Small intestine (tissue), 7 donors: ENCODE results near the gene NUDT1. TPM values are rescaled to one million over a fixed set of nuclear protein-coding genes. Genes with fewer than 3 reads are reported as not detected.
A peak's percentile ranks its signal among the peaks of the same experiment; 100 is the strongest.
"Not testable (repeated sequence)": the region's sequence is repeated elsewhere in the genome, so short reads cannot be mapped to it uniquely, and the experiment has no call there.

Experiments used
- DNase-seq, 2 donors: peaks; one replicate each; pipeline versions ENCODE4 v3.0.0 to v3.0.0-alpha.2; 2013
- FAIRE-seq: peaks from 2 replicates; lab custom pipeline; 2012; peaks lifted over from hg19 to GRCh38; lab: Jason Lieb, UNC
- H3K27ac ChIP-seq, 3 donors: one replicate each; pipeline ENCODE4 v1.5.1; 2013; ENCODE audit warnings: low read length in 2 of 3, mild to moderate bottlenecking in 2 of 3, control low read depth in 1 of 3, inconsistent platforms in 1 of 3, low read depth in 1 of 3, moderate library complexity in 1 of 3
- H3K27me3 ChIP-seq, 3 donors: one replicate each; pipeline ENCODE4 v1.6.1; 2013; ENCODE audit warnings: low read length in 3 of 3, inconsistent platforms in 1 of 3; ENCODE audit not compliant: control insufficient read depth in 3 of 3, insufficient read depth in 3 of 3
- H3K36me3 ChIP-seq, 3 donors: one replicate each; pipeline ENCODE4 v1.6.1; 2013; ENCODE audit warnings: low read length in 3 of 3, inconsistent platforms in 1 of 3, low read depth in 1 of 3, mild to moderate bottlenecking in 1 of 3, moderate library complexity in 1 of 3; ENCODE audit not compliant: control insufficient read depth in 3 of 3, insufficient read depth in 2 of 3
- H3K4me1 ChIP-seq, 3 donors: one replicate each; pipeline ENCODE4 v1.6.1; 2013; ENCODE audit warnings: low read length in 2 of 3, inconsistent platforms in 1 of 3, low read depth in 1 of 3, mild to moderate bottlenecking in 1 of 3, moderate library complexity in 1 of 3; ENCODE audit not compliant: control insufficient read depth in 3 of 3, insufficient read depth in 2 of 3
- H3K4me3 ChIP-seq, 3 donors: one replicate each; pipeline ENCODE4 v1.5.1; 2013; ENCODE audit warnings: low read length in 3 of 3, control low read depth in 1 of 3, inconsistent platforms in 1 of 3, low read depth in 1 of 3, mild to moderate bottlenecking in 1 of 3, moderate library complexity in 1 of 3
- H3K9me3 ChIP-seq, 2 donors: one replicate each; pipeline ENCODE4 v1.6.1; 2013; ENCODE audit warnings: low read depth in 1 of 2, low read length in 1 of 2; ENCODE audit not compliant: control insufficient read depth in 2 of 2, insufficient read depth in 1 of 2
- WGBS, 3 donors: extraction: QIAGEN DNeasy Blood & Tissue Kit; methylation state at CpG; one replicate each; pipeline ENCODE4 v1.1.7; 2013; 5-methylcytosine and 5-hydroxymethylcytosine counted together
- polyA plus RNA-seq, 4 donors: library from polyadenylated mRNA; stranded (reverse) in 3 of 4; unstranded in 1 of 4; fragments of 200-250 nt in 3 of 4; fragments of 120-200 nt in 1 of 4; gene quantifications; one replicate each; pipeline versions ENCODE4 v1.2.1 to v1.2.3, GENCODE V29; 2013
- donor health status: healthy with polysubstance abuse.
- donor health status: control.
- donor health status: control.
- donor health status: Bipolar disorder and iron deficiency.
- donor health status: healthy.

The NUDT1 gene
- polyA plus RNA-seq, 4 donors: 22.1 to 39.6 (median 22.4) TPM

DNA sequence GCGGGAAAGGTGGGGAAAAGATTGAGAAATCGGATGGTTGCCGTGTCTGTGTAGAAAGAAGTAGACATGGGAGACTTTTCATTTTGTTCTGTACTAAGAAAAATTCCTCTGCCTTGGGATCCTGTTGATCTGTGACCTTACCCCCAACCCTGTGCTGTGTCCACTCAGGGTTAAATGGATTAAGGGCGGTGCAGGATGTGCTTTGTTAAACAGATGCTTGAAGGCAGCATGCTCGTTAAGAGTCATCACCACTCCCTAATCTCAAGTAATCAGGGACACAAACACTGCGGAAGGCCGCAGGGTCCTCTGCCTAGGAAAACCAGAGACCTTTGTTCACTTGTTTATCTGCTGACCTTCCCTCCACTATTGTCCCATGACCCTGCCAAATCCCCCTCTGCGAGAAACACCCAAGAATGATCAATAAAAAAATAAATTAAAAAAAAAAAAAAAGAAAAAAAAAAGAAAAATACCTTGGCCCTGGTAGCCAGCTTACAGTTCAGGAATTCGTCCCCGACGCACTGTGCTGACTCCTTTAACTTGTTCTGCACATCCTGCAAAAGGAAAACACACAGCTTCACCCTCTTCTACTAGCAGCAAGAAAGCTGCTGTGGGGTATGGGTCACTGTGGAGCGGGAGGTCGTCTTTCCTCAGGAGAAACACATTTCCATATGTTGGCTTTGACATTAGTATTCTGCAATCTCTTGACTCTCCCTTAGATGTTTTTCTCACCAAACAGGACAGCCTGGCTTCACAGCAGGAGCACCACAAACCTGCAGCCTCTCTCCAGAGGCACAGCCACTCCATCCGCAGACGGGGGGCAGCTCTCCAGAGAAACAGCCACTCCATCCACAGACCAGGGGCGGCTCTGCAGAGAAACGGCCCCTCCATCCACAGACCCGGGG, 27.3 kb downstream of the NUDT1 start:
- 66 to 85% (median 79%) methylated on average over 11 to 12 of the region's 18 CpGs for WGBS, 3 donors
- peak in 1 of 2 donors; percentile 45 for DNase-seq
- H3K27me3 ChIP-seq, FAIRE-seq, H3K9me3 ChIP-seq, H3K4me3 ChIP-seq: not testable (repeated sequence)
- peaks cover 0 to 67% (median 0%) of the 10 kb centered on the region in 3 donors for H3K36me3 ChIP-seq
- H3K4me1 ChIP-seq: peaks cover 0 to 17% (median 0%) of the 10 kb centered on the region in 3 donors
- H3K27ac ChIP-seq: peak overlapping the region in 1 of 3 donors; percentile 8

GRCh38 chr7:2269991-2270460, 28.0 kb downstream of the NUDT1 start:
- Histone ChIP-seq H3K36me3 (peaks cover 0 to 71% (median 0%) of the 10 kb centered on the region in 3 donors), H3K4me3 (no peak overlapping the region), H3K9me3 (no peaks in the 10 kb centered on the region), H3K27ac (peak overlapping the region in 1 of 3 donors; percentile 8), H3K27me3 (no peaks in the 10 kb centered on the region), H3K4me1 (peaks cover 0 to 17% (median 0%) of the 10 kb centered on the region in 3 donors)
- 92 to 93% (median 93%) methylated on average over 10 of the region's 10 CpGs for WGBS, 3 donors
- no peak for FAIRE-seq
- no peak for DNase-seq

DNA sequence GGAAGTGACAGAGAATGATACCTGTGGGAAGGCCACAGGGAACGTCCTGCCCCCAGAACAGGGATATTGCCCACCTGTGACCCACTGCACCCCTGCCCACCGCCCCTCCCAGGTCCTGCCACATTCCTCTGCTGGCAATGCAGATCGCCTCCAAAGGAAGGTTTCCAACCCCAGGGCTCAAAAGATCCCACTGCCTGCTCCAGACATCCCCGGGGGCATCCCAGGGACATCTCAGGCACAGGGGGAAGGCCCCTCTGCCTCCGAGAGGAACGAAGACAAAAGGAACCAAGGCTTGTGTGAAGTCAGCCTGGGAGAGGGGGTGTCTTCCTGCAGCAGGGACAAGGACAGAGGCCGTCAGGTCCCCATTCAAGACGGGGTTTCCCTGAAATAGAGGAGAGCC, 28.5 kb downstream of the NUDT1 start:
- Histone ChIP-seq H3K36me3 (peaks cover 0 to 72% (median 0%) of the 10 kb centered on the region in 3 donors), H3K27me3 (no peaks in the 10 kb centered on the region), H3K27ac (no peak overlapping the region), H3K4me3 (no peak overlapping the region), H3K9me3 (no peaks in the 10 kb centered on the region), H3K4me1 (peaks cover 0 to 17% (median 0%) of the 10 kb centered on the region in 3 donors)
- 89 to 92% (median 89%) methylated on average over 7 to 8 of the region's 8 CpGs for WGBS, 3 donors
- DNase-seq (no peak), FAIRE-seq (no peak)

DNA sequence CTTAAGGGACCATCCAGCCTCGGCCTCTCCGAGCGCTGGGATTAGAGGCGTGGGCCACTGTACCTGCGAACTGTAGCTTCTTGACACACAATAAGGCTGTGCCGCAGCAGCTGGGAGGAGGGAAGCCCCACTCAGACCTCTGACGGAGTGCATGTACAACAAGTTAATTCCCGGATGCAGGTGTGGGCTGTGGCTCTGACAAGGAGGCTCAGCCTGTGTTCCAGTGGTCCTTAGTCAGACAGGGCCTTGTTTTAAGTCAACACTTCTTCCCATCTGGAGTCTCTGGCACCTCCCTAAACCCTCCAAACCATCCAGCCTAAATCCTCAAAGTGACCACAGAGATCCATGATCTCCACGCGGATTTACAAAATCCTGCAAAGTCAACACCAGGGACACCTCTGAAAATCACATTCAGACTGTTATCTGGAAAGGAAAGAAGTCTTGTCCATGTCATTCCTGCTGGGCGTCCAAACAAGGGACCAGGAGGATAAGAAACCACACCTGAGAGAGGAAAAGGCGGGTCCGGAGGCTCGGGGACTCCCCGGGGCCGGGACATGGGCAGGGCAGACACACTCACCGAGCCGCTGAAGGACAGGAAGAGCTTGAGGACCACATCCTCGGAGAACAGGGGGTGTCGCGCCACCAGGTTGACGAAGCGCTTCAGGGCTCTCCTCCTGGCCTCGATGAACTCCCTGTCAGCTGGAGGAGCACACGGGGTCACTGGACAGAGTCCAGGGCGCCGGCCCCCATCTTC, 29.4 kb downstream of the NUDT1 start:
- 82 to 85% (median 83%) methylated on average over 27 of the region's 27 CpGs for WGBS, 3 donors
- Histone ChIP-seq H3K36me3 (peaks cover 0 to 71% (median 0%) of the 10 kb centered on the region in 3 donors), H3K27ac (no peak overlapping the region), H3K4me3 (no peak overlapping the region), H3K4me1 (peaks cover 0 to 17% (median 0%) of the 10 kb centered on the region in 3 donors), H3K27me3 (no peaks in the 10 kb centered on the region), H3K9me3 (no peaks in the 10 kb centered on the region)
- DNase-seq (no peak), FAIRE-seq (no peak)

- H3K4me1 ChIP-seq: peaks cover 0 to 17% (median 0%) of the 10 kb centered on the region in 3 donors
- no peak for FAIRE-seq
- H3K27me3 ChIP-seq: no peaks in the 10 kb centered on the region
- peaks cover 0 to 71% (median 4%) of the 10 kb centered on the region in 3 donors for H3K36me3 ChIP-seq
- H3K4me3 ChIP-seq: no peak overlapping the region
- no peaks in the 10 kb centered on the region for H3K9me3 ChIP-seq
- no peak for DNase-seq
- no peak overlapping the region for H3K27ac ChIP-seq
- 85 to 91% (median 90%) methylated on average over 8 to 9 of the region's 9 CpGs for WGBS, 3 donors
These were observed 30.0 kb downstream of the NUDT1 start for GRCh38 chr7:2272031-2272430.

GRCh38 chr7:2273866-2274265, 31.8 kb downstream of the NUDT1 start:
- H3K4me3 ChIP-seq: no peak overlapping the region
- whole genome bisulfite sequencing, 3 donors: 97 to 98% (median 98%) methylated on average over 19 to 20 of the region's 20 CpGs
- peaks cover 0 to 17% (median 0%) of the 10 kb centered on the region in 3 donors for H3K4me1 ChIP-seq
- no peak for FAIRE-seq
- H3K27ac ChIP-seq: no peak overlapping the region
- H3K9me3 ChIP-seq: no peaks in the 10 kb centered on the region
- DNase-seq: no peak
- peaks cover 0 to 83% (median 4%) of the 10 kb centered on the region in 3 donors for H3K36me3 ChIP-seq
- H3K27me3 ChIP-seq: no peaks in the 10 kb centered on the region

DNA sequence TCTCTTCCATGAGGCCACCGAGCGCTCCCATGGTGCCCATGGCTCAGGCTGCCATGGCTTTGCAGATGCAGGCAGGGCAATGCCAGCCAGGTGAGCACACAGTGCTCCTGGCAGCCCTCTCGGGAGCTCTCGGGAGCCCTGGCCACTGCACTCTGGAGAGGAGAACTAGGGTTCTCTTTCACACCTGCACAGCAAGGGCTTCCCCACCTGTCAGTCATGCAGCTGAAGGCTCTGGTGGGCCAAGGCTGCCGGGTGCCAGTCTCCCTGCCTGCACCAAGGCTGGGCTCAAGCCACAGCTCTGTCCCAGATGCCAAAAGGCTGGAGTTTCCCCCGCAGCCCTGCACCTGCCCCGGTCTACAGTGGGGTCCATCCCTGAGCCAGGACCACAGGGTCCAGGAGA, 32.6 kb downstream of the NUDT1 start:
- peaks cover 0 to 84% (median 4%) of the 10 kb centered on the region in 3 donors for H3K36me3 ChIP-seq
- WGBS, 3 donors: 83 to 97% (median 90%) methylated on average over 7 of the region's 7 CpGs
- no peak for FAIRE-seq

DNA sequence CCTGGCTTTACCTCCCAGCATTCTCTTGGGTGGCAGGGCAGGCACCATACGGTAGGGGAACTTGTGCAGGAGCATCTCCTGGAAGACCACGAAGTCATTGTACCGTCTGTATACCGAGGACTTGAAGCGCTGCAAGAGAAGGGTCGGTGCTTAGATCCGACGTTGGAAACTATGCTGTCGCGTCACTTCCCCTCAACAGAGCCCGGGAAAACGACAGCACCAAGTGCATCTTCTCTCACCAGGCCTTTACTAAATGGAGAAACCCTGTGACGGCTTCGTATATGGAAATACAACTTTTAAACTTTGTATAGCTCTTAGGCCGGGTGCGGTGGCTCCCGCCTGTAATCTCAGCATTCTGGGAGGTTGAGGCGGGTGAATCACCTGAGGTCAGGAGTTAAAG, 33.1 kb downstream of the NUDT1 start:
- H3K4me1 ChIP-seq: peaks cover 0 to 20% (median 0%) of the 10 kb centered on the region in 3 donors
- WGBS, 3 donors: 91 to 92% (median 91%) methylated on average over 18 of the region's 18 CpGs
- FAIRE-seq (no peak), DNase-seq (no peak)
- no peak overlapping the region for H3K27ac ChIP-seq
- H3K4me3 ChIP-seq: no peak overlapping the region
- H3K9me3 ChIP-seq: no peaks in the 10 kb centered on the region
- peaks cover 0 to 79% (median 4%) of the 10 kb centered on the region in 3 donors for H3K36me3 ChIP-seq
- no peaks in the 10 kb centered on the region for H3K27me3 ChIP-seq

More for the DNA sequence above, 32.6 kb downstream of the NUDT1 start:
- peaks cover 0 to 20% (median 0%) of the 10 kb centered on the region in 3 donors for H3K4me1 ChIP-seq
- no peaks in the 10 kb centered on the region for H3K9me3 ChIP-seq
- no peaks in the 10 kb centered on the region for H3K27me3 ChIP-seq
- no peak overlapping the region for H3K4me3 ChIP-seq
- no peak overlapping the region for H3K27ac ChIP-seq
- no peak for DNase-seq
